Keratinocyte (primary cell): ENCODE measurements around the gene ARID5B. TPM values are rescaled to one million over a fixed set of nuclear protein-coding genes. Genes with fewer than 3 reads are reported as not detected.

Experiments
- DNase-seq: peaks from one replicate; pipeline ENCODE4 v3.0.0-alpha.2; 2011; ENCODE audit warnings: low read depth, missing footprints, low spot score
- FAIRE-seq: peaks from 2 replicates; lab custom pipeline; 2011; peaks lifted over from hg19 to GRCh38; lab: Jason Lieb, UNC
- H2AFZ ChIP-seq: 2 replicates; pipeline ENCODE4 v1.6.0; 2012; ENCODE audit warnings: low read length, control low read depth, inconsistent platforms; ENCODE audit not compliant: control insufficient read depth
- H3K27ac ChIP-seq: 2 replicates; pipeline ENCODE4 v1.5.1; 2011; ENCODE audit warnings: low read length; ENCODE audit not compliant: control insufficient read depth, insufficient read depth
- H3K27me3 ChIP-seq: 3 replicates; pipeline ENCODE4 v1.6.0; 2011; ENCODE audit warnings: low read length; ENCODE audit not compliant: control insufficient read depth, insufficient read depth; ENCODE audit errors: extremely low read depth
- H3K36me3 ChIP-seq, 2 experiments: 2 replicates in 1 of 2; 3 replicates in 1 of 2; pipeline ENCODE4 v1.5.1; 2011; ENCODE audit warnings: low read length in 2 of 2, mild to moderate bottlenecking in 1 of 2; ENCODE audit not compliant: control insufficient read depth in 2 of 2, insufficient read depth in 2 of 2; ENCODE audit errors: extremely low read depth in 1 of 2
- H3K4me1 ChIP-seq: 3 replicates; pipeline ENCODE4 v1.5.1; 2011; ENCODE audit warnings: low read length; ENCODE audit not compliant: control insufficient read depth, insufficient read depth; ENCODE audit errors: extremely low read depth
- H3K4me2 ChIP-seq: 3 replicates; pipeline ENCODE4 v1.6.0; 2011; ENCODE audit warnings: low read depth, low read length; ENCODE audit not compliant: control insufficient read depth, insufficient read depth; ENCODE audit errors: extremely low read depth
- H3K4me3 ChIP-seq, 3 experiments: fragments of 200-600 bp in 1 of 3; sonication (generic) in 1 of 3; 2 replicates in 2 of 3; 3 replicates in 1 of 3; pipeline ENCODE4 v1.5.1; 2011 to 2016; ENCODE audit warnings: low read length in 3 of 3, mild to moderate bottlenecking in 3 of 3, control low read depth in 2 of 3, inconsistent platforms in 1 of 3, low read depth in 1 of 3, mixed read lengths in 1 of 3, mixed run types in 1 of 3, moderate library complexity in 1 of 3; ENCODE audit not compliant: control insufficient read depth in 2 of 3, insufficient read depth in 2 of 3; ENCODE audit errors: extremely low read depth in 1 of 3
- H3K79me2 ChIP-seq: 2 replicates; pipeline ENCODE4 v1.6.0; 2012; ENCODE audit warnings: low read length; ENCODE audit not compliant: control insufficient read depth, insufficient read depth
- H3K9ac ChIP-seq: 3 replicates; pipeline ENCODE4 v1.6.0; 2011; ENCODE audit warnings: low read length; ENCODE audit not compliant: control insufficient read depth, insufficient read depth; ENCODE audit errors: extremely low read depth
- H3K9me1 ChIP-seq: 3 replicates; pipeline ENCODE4 v1.6.0; 2011; ENCODE audit warnings: low read length; ENCODE audit not compliant: control insufficient read depth, insufficient read depth; ENCODE audit errors: extremely low read depth
- H3K9me3 ChIP-seq: 2 replicates; pipeline ENCODE4 v1.5.1; 2012; ENCODE audit warnings: low read depth, low read length; ENCODE audit not compliant: control insufficient read depth
- H4K20me1 ChIP-seq: 3 replicates; pipeline ENCODE4 v1.6.0; 2011; ENCODE audit warnings: low read length; ENCODE audit not compliant: control insufficient read depth, insufficient read depth; ENCODE audit errors: extremely low read depth
- EZH2 ChIP-seq: IDR thresholded peaks from one replicate; pipeline ENCODE4 v1.6.1; 2012; ENCODE audit warnings: inconsistent platforms, mild to moderate bottlenecking, low read length, moderate library complexity
- dilution Hi-C: fragments of 300-500 bp; cut with MboI; formaldehyde crosslinking; loops from one replicate; pipeline ENCODE4 v1.7.0; 2020; ENCODE audit warnings: low sequenced_read_pairs; ENCODE audit not compliant: extremely low pct_ligation_motif_present
- polyA plus RNA-seq, 5 experiments: library from polyadenylated mRNA; depleted of rRNA in 3 of 5; stranded (reverse) in 3 of 5; stranded (forward) in 1 of 5; unstranded in 1 of 5; fragments of >200 nt; gene quantifications; 1 replicate in 1 of 5; 2 replicates in 3 of 5; 3 replicates in 1 of 5; pipeline versions ENCODE4 v1.2.1 to v1.2.3, GENCODE V29; 2011 to 2012; ENCODE audit warnings: missing spikeins in 2 of 5, low read depth in 1 of 5, low replicate concordance in 1 of 5
- TF ChIP-seq, protein P1 (sequence below), 3 experiments: IDR thresholded peaks in 1 of 3; conservative IDR thresholded peaks in 1 of 3; optimal IDR thresholded peaks in 1 of 3; 2 replicates in 2 of 3; 3 replicates in 1 of 3; pipeline versions ENCODE3 to v1.5.1; 2011; ENCODE audit warnings: low read length in 3 of 3, mild to moderate bottlenecking in 3 of 3, moderate library complexity in 2 of 3, control low read depth in 1 of 3, inconsistent platforms in 1 of 3; ENCODE audit not compliant: insufficient read depth in 2 of 3; ENCODE audit errors: extremely low read depth in 1 of 3

Gene ARID5B
- polyA plus RNA-seq, 1 donor (not counting 4 experiments of a cell fraction or from before 2014, with no cell fraction given): 7.0 TPM

DNA sequence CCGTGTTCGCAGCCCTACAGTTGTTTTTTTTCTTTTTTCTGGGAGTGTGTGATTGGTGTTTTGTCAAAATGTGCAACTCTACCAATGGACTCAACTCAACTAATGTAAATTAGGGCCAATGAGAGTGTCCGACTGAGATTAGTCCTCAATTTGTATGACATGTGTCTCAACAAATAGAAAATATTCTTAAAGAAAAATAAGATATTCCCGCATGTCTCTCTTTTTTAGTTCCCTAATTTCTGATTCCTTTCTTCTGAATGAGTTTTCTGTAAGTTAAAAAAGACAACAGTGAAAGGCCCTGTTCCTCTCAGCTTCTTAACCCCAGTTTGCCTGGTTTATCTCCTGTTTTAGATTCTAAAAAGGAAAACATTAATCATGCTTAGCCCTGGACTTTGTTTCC lies 61.5 kb downstream of the ARID5B start:
- H3K4me3 ChIP-seq: no peak overlapping the region
- no peaks in the 10 kb centered on the region for H3K27me3 ChIP-seq
- TF ChIP-seq, protein P1, sequence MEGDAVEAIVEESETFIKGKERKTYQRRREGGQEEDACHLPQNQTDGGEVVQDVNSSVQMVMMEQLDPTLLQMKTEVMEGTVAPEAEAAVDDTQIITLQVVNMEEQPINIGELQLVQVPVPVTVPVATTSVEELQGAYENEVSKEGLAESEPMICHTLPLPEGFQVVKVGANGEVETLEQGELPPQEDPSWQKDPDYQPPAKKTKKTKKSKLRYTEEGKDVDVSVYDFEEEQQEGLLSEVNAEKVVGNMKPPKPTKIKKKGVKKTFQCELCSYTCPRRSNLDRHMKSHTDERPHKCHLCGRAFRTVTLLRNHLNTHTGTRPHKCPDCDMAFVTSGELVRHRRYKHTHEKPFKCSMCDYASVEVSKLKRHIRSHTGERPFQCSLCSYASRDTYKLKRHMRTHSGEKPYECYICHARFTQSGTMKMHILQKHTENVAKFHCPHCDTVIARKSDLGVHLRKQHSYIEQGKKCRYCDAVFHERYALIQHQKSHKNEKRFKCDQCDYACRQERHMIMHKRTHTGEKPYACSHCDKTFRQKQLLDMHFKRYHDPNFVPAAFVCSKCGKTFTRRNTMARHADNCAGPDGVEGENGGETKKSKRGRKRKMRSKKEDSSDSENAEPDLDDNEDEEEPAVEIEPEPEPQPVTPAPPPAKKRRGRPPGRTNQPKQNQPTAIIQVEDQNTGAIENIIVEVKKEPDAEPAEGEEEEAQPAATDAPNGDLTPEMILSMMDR (optimal IDR thresholded peaks at IDR 0.05 in 1 of 3, IDR thresholded peaks at IDR 0.05 in 1 of 3, conservative IDR thresholded peaks at IDR 0.05 in 1 of 3; ENCODE audit: extremely low read depth in 1 of 3, insufficient read depth in 2 of 3, low read length in 3 of 3): no peak
- TF ChIP-seq EZH2: no peak
- no peaks in the 10 kb centered on the region for H4K20me1 ChIP-seq
- H3K27ac ChIP-seq: no peak overlapping the region
- H3K4me1 ChIP-seq: no peaks in the 10 kb centered on the region
- H3K4me2 ChIP-seq: no peak overlapping the region
- peaks cover 1% of the 10 kb centered on the region in 2 experiments for H3K36me3 ChIP-seq
- dilution Hi-C loops: no loop called here
- H3K9ac ChIP-seq: no peak overlapping the region
- peaks cover 4% of the 10 kb centered on the region for H3K79me2 ChIP-seq
- H3K9me1 ChIP-seq: no peaks in the 10 kb centered on the region
- DNase-seq (no peak), FAIRE-seq (no peak)
- H3K9me3 ChIP-seq: no peaks in the 10 kb centered on the region
- H2AFZ ChIP-seq: no peak overlapping the region

DNA sequence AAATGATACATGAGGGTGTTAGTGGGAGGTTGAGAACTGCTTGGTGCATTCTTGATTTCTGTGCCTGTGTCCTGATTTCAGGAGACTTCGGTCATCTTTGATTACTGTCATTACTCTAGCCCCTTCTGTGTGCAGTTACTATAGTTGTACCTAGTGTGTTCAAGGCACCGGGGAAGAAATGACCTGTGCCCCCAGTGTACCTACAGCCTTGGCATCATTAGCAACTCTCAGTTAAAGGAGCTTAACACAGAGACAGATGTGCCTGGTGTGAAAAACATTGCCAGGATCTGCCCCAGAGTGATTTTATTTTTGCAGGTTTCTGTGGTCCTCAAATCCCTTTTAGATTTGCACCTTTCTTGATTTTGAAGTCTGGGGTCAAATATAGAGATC lies 62.2 kb downstream of the ARID5B start:
- TF ChIP-seq EZH2: no peak
- TF ChIP-seq, protein P1 (optimal IDR thresholded peaks at IDR 0.05 in 1 of 3, IDR thresholded peaks at IDR 0.05 in 1 of 3, conservative IDR thresholded peaks at IDR 0.05 in 1 of 3; ENCODE audit: extremely low read depth in 1 of 3, insufficient read depth in 2 of 3, low read length in 3 of 3): no peak
- dilution Hi-C loops: no loop called here
- H4K20me1 ChIP-seq: no peaks in the 10 kb centered on the region

More for the DNA sequence above, 62.2 kb downstream of the ARID5B start:
- Histone ChIP-seq H3K27ac (no peak overlapping the region), H3K36me3 (peaks cover 0 to 1% of the 10 kb centered on the region in 2 experiments), H3K4me1 (no peaks in the 10 kb centered on the region), H2AFZ (no peak overlapping the region), H3K9ac (no peak overlapping the region), H3K9me1 (no peaks in the 10 kb centered on the region), H3K27me3 (no peaks in the 10 kb centered on the region), H3K9me3 (no peaks in the 10 kb centered on the region), H3K4me3 (no peak overlapping the region), H3K4me2 (no peak overlapping the region), H3K79me2 (peaks cover 3% of the 10 kb centered on the region)
- DNase-seq (no peak), FAIRE-seq (no peak)
